ENCODE measurements around the gene CRIP2. TPM values are rescaled to one million over a fixed set of nuclear protein-coding genes. Genes with fewer than 3 reads are reported as not detected.

CRIP2 gene
- total and polyA plus RNA-seq, 10 of the 15 experiments (the other 5 are each of a cell fraction or from before 2014, with no cell fraction given), result 0.04 to 0.62 (median 0.37) TPM; not detected in 5

- H3K4me1 ChIP-seq (ENCODE audit: control insufficient read depth, insufficient read depth, low read length), result peaks cover 7% of the 10 kb centered on the region
- no peaks in the 10 kb centered on the region; a peak in 1 of 4 replicates for H3K36me3 ChIP-seq (ENCODE audit: control insufficient read depth in 2 of 2, insufficient read depth in 2 of 2, low read length in 1 of 2)
- no peaks in the 10 kb centered on the region for H3K27me3 ChIP-seq (replicated peaks in 1 of 2; ENCODE audit: control insufficient read depth in 2 of 2, insufficient read depth in 2 of 2, low read length in 1 of 2)
- RAD21 ChIA-PET (ENCODE audit: unreplicated experiment), result no interaction called here
- H4K20me1 ChIP-seq (ENCODE audit: control insufficient read depth, insufficient read depth), result no peaks in the 10 kb centered on the region
- no peak for DNase-seq (ENCODE audit: low read depth, low spot score)
- in situ Hi-C loops (cut with MboI) (no loop called here), intact Hi-C loops (cut with micrococcal nuclease; ENCODE audit: unreplicated experiment) (no loop called here)
- no peak overlapping the region for H3K4me2 ChIP-seq (ENCODE audit: control insufficient read depth, insufficient read depth)
- BruUV-seq (replicated peaks), result no TSS peak
- CTCF ChIA-PET, result no interaction called here
- no peak overlapping the region for H3K9ac ChIP-seq (ENCODE audit: control insufficient read depth, insufficient read depth, low read length)
- SMC1A ChIA-PET (ENCODE audit: uncharacterized antibody, unreplicated experiment), result no interaction called here
- ATAC-seq, result no peak
- no peak overlapping the region for H3K27ac ChIP-seq (ENCODE audit: control insufficient read depth, insufficient read depth)
- no peak for FAIRE-seq
- no peak overlapping the region for H2AFZ ChIP-seq (ENCODE audit: control insufficient read depth, low read depth, low read length)
- H3K79me2 ChIP-seq (ENCODE audit: control insufficient read depth, insufficient read depth, low read length), result peaks cover 5% of the 10 kb centered on the region
- H3K9me3 ChIP-seq (replicated peaks; ENCODE audit: control insufficient read depth, insufficient read depth, low read length), result no peaks in the 10 kb centered on the region
- no peak overlapping the region for H3K4me3 ChIP-seq
- POLR2A ChIA-PET, result no interaction called here
- 92% methylated on average over 18 of the region's 18 CpGs for WGBS (ENCODE audit: insufficient coverage, insufficient replicate concordance, low lambda C conversion rate, missing lambda C conversion rate)
- TF ChIP-seq YY1 (IDR thresholded peaks at IDR 0.05; ENCODE audit: low read depth, low read length), result no peak
- TF ChIP-seq ZBTB4 (CRISPR knock-in tag; IDR thresholded peaks at IDR 0.05), result no peak
- no peak for TF ChIP-seq PAX8 (IDR thresholded peaks at IDR 0.05)
- TF ChIP-seq SMC3 (IDR thresholded peaks at IDR 0.05; ENCODE audit: borderline replicate concordance, low read length), result no peak
- TF ChIP-seq TAF1 (IDR thresholded peaks at IDR 0.05; ENCODE audit: borderline replicate concordance, low read depth, low read length), result no peak
- TF ChIP-seq ZBED1 (IDR thresholded peaks at IDR 0.05; ENCODE audit: borderline replicate concordance), result no peak
- TF ChIP-seq BHLHE40 (IDR thresholded peaks at IDR 0.05; ENCODE audit: borderline replicate concordance in 1 of 2, low read depth in 2 of 2, low read length in 1 of 2), result no peak
- TF ChIP-seq CHD4 (IDR thresholded peaks at IDR 0.05), result no peak
- no peak for TF ChIP-seq DPF2 (IDR thresholded peaks at IDR 0.05)
- TF ChIP-seq CHD2 (IDR thresholded peaks at IDR 0.05; ENCODE audit: borderline replicate concordance, low read depth, low read length), result no peak
- no peak for TF ChIP-seq ZNF592 (IDR thresholded peaks at IDR 0.05)
- TF ChIP-seq TCF12 (IDR thresholded peaks at IDR 0.05; ENCODE audit: low read depth, low read length), result no peak
- no peak for TF ChIP-seq REST (IDR thresholded peaks at IDR 0.05; ENCODE audit: low read depth, low read length)
These were observed 20.7 kb downstream of the CRIP2 start for GRCh38 chr14:105495101-105495989.
